Immature natural killer cell (primary cell): ENCODE measurements around the gene RAD51B. TPM values are rescaled to one million over a fixed set of nuclear protein-coding genes. Genes with fewer than 3 reads are reported as not detected.

ENCODE experiments used
- DNase-seq, 3 donors: peaks; one replicate each; pipeline ENCODE4 v3.0.0; 2022; ENCODE audit warnings: mixed read lengths in 1 of 3
- H3K27ac Mint-ChIP-seq, 6 donors: one replicate each; pipeline ENCODE4 v1.8.0; 2020; ENCODE audit warnings: mixed read lengths in 6 of 6, mild to moderate bottlenecking in 5 of 6, inconsistent platforms in 4 of 6, moderate library complexity in 3 of 6
- H3K27me3 Mint-ChIP-seq, 3 donors: one replicate each; pipeline ENCODE4 v1.8.0; 2020 to 2021; ENCODE audit warnings: low read depth in 3 of 3, mild to moderate bottlenecking in 3 of 3, mixed read lengths in 3 of 3, moderate library complexity in 3 of 3, inconsistent platforms in 1 of 3
- H3K36me3 Mint-ChIP-seq, 3 donors: one replicate each; pipeline ENCODE4 v1.8.0; 2020; ENCODE audit warnings: mixed read lengths in 3 of 3, inconsistent platforms in 2 of 3, mild to moderate bottlenecking in 2 of 3
- H3K4me1 Mint-ChIP-seq, 2 donors: one replicate each; pipeline ENCODE4 v1.8.0; 2020; ENCODE audit warnings: inconsistent platforms in 2 of 2, mild to moderate bottlenecking in 2 of 2, mixed read lengths in 2 of 2, moderate library complexity in 1 of 2
- H3K4me3 Mint-ChIP-seq, 5 donors: one replicate each; pipeline ENCODE4 v1.8.0; 2020; ENCODE audit warnings: mild to moderate bottlenecking in 5 of 5, mixed read lengths in 5 of 5, inconsistent platforms in 3 of 5, moderate library complexity in 3 of 5
- H3K9me3 Mint-ChIP-seq, 6 donors: one replicate each; pipeline ENCODE4 v1.8.0; 2020; ENCODE audit warnings: mild to moderate bottlenecking in 6 of 6, mixed read lengths in 6 of 6, inconsistent platforms in 4 of 6, moderate library complexity in 3 of 6
- polyA plus RNA-seq, 3 donors: library from polyadenylated mRNA; unstranded; fragments of 300-500 nt; fragmentation: Illumina TruSeq; gene quantifications; one replicate each; pipeline ENCODE4 v1.2.3, GENCODE V29; 2021

Gene RAD51B
- polyA plus RNA-seq, 3 donors from 2014 or later: 17.6 to 20.8 (median 17.7) TPM

DNA sequence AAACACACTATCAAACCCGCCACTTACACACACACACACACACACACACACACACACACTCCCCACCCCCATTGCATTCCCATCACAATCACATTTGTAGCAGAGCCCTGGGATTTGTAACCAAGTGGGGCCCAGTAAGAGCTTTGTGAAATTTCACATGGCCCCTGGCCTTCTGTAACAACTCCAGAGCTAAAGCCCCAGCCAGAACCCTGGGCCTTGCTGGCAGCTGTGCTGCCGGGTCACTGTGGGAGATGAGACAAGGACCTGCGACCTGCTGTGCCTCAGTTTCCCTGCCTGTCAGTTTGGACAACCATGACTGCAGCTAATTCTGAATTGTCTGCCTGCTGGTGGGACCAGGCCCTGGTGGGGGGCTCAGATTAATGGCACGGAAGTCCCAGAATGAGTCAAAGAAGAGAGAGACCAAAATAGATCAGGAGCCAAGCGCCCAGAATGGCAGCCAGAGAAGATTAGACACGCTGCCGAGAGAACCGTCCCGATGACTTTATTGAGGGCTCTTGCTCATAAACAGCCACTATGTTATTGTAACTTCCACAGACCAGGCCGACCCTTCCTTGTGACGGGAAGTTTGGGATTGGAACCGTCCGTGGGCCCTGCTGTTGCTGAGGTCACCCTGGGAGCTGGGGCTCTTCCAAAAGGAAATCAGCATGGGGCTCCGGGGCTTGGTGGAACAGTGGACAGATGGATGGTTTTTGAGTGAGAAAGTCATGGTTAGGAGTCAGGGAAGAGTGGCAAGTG is 850.2 kb downstream of the RAD51B start:
- Mint-ChIP-seq H3K27me3 (peaks cover 0 to 2% (median 0%) of the 10 kb centered on the region in 3 donors), H3K9me3 (no peaks in the 10 kb centered on the region), H3K4me3 (no peak overlapping the region), H3K4me1 (peaks cover 7 to 20% of the 10 kb centered on the region in 2 donors), H3K36me3 (no peaks in the 10 kb centered on the region), H3K27ac (no peak overlapping the region)
- DNase-seq: no peak

DNA sequence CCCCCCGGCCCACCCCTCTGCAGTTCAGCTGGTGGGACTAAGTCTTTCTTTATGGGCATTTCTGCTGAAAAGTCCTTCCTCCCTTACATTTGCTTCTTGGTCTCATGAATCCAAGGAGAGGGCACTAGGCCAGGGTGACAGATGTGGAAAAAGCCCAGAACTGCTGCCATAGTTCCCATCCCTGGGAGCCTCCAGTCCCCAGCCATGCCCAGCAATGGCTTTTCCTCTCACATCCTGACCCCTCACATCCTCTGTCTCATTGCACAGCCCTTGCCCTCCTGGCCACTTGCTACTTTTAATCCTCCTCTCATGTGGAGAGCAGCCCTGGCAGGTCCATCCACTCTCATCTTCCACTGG is 850.8 kb downstream of the RAD51B start:
- no peaks in the 10 kb centered on the region for H3K36me3 Mint-ChIP-seq
- no peak overlapping the region for H3K27ac Mint-ChIP-seq
- no peak for DNase-seq
- H3K27me3 Mint-ChIP-seq: peaks cover 0 to 2% (median 0%) of the 10 kb centered on the region in 3 donors
- H3K4me1 Mint-ChIP-seq: peaks cover 6 to 16% of the 10 kb centered on the region in 2 donors
- no peaks in the 10 kb centered on the region for H3K9me3 Mint-ChIP-seq
- H3K4me3 Mint-ChIP-seq: no peak overlapping the region

DNA sequence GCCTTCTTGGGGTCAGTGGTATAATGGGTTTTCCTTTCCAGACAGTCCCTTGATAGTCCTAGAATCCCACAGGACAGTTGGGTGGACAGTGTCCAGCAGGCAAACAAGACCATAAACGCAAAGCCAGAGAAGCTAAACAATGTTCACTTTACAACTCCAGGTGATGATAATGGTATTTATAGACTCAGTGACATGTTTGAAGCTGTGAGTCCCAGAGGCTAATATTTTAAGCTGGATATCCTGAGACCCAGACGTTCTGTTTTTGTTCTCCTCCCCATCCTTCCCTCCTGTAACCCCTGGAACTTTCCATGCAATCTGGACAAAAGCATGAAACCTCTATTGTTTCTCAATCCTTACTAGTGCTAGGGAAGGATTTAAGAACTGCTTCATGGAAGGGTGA is 852.3 kb downstream of the RAD51B start:
- no peak for DNase-seq
- Mint-ChIP-seq H3K4me1 (peaks cover 0 to under 1% of the 10 kb centered on the region in 2 donors), H3K4me3 (no peak overlapping the region), H3K27me3 (peaks cover 0 to 2% (median 0%) of the 10 kb centered on the region in 3 donors), H3K36me3 (no peaks in the 10 kb centered on the region), H3K27ac (no peak overlapping the region), H3K9me3 (no peaks in the 10 kb centered on the region)

GRCh38 chr14:68672609-68673285 is 853.2 kb downstream of the RAD51B start:
- no peak for DNase-seq
- Mint-ChIP-seq H3K27ac (peak overlapping the region in 2 of 6 donors; percentile 12 to 31), H3K27me3 (peaks cover 0 to 2% (median 0%) of the 10 kb centered on the region in 3 donors), H3K9me3 (no peaks in the 10 kb centered on the region), H3K36me3 (no peaks in the 10 kb centered on the region), H3K4me1 (no peaks in the 10 kb centered on the region), H3K4me3 (no peak overlapping the region)

GRCh38 chr14:68673464-68673863 is 853.9 kb downstream of the RAD51B start:
- Mint-ChIP-seq H3K27me3 (no peaks in the 10 kb centered on the region), H3K36me3 (no peaks in the 10 kb centered on the region), H3K4me1 (no peaks in the 10 kb centered on the region), H3K4me3 (no peak overlapping the region), H3K27ac (peak overlapping the region in 2 of 6 donors; percentile 25 to 45), H3K9me3 (no peaks in the 10 kb centered on the region)
- DNase-seq: no peak

GRCh38 chr14:68674538-68675232 is 855.1 kb downstream of the RAD51B start:
- Mint-ChIP-seq H3K27ac (no peak overlapping the region), H3K27me3 (no peaks in the 10 kb centered on the region), H3K4me3 (no peak overlapping the region), H3K4me1 (no peaks in the 10 kb centered on the region), H3K36me3 (no peaks in the 10 kb centered on the region), H3K9me3 (no peaks in the 10 kb centered on the region)
- DNase-seq: no peak

GRCh38 chr14:68675233-68675577 is 855.6 kb downstream of the RAD51B start:
- Mint-ChIP-seq H3K4me3 (no peak overlapping the region), H3K27me3 (no peaks in the 10 kb centered on the region), H3K9me3 (no peaks in the 10 kb centered on the region), H3K36me3 (no peaks in the 10 kb centered on the region), H3K4me1 (no peaks in the 10 kb centered on the region), H3K27ac (no peak overlapping the region)
- no peak for DNase-seq

DNA sequence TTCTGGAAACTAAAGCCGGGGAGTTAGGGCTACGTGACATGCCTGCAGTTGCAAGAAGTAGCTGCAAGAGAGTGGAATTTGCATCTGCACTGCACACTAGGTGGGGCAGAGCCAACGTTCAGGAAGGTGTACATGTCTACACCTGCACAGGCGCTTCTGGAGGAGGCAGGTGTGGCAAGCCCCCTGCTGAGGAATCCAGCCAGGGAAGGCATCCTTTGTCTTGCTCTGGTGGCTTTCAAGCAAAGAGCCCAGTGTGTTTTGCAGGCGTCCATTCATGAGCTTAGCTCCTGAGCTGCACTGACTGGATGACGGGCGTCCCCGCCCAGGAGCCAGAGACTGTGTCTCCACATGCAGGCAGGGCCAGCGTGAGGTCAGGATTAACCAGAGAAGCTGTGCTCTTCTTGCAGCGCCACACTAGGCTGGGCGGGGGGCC is 856.9 kb downstream of the RAD51B start:
- H3K27me3 Mint-ChIP-seq: no peaks in the 10 kb centered on the region
- DNase-seq: no peak
- no peaks in the 10 kb centered on the region for H3K9me3 Mint-ChIP-seq
- peaks cover 0 to 7% of the 10 kb centered on the region in 2 donors for H3K4me1 Mint-ChIP-seq
- no peak overlapping the region for H3K27ac Mint-ChIP-seq
- H3K4me3 Mint-ChIP-seq: no peak overlapping the region
- no peaks in the 10 kb centered on the region for H3K36me3 Mint-ChIP-seq

DNA sequence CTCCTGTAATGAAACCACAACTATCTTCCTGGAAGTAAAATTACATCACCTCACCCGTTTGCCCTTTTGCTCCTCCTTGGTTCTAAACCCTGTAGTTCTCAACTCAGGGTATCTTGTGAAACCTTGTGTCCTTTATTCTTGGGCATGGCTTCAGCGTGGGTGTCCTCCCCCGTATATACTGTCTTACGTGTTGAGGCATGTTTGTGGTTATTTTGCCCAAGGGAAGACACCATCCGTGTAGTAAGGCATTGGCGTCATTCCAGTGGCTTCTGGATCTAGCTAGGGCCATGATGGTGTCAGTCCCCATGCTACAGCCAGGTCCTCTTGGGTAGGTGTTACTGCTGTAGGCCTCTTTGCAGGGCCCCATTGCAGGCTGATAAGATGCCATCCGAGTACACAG is 857.9 kb downstream of the RAD51B start:
- DNase-seq: no peak
- H3K36me3 Mint-ChIP-seq: no peaks in the 10 kb centered on the region
- H3K9me3 Mint-ChIP-seq: no peaks in the 10 kb centered on the region
- peaks cover 0 to 2% (median 0%) of the 10 kb centered on the region in 3 donors for H3K27me3 Mint-ChIP-seq
- H3K27ac Mint-ChIP-seq: no peak overlapping the region
- peaks cover 3 to 13% of the 10 kb centered on the region in 2 donors for H3K4me1 Mint-ChIP-seq
- H3K4me3 Mint-ChIP-seq: no peak overlapping the region

DNA sequence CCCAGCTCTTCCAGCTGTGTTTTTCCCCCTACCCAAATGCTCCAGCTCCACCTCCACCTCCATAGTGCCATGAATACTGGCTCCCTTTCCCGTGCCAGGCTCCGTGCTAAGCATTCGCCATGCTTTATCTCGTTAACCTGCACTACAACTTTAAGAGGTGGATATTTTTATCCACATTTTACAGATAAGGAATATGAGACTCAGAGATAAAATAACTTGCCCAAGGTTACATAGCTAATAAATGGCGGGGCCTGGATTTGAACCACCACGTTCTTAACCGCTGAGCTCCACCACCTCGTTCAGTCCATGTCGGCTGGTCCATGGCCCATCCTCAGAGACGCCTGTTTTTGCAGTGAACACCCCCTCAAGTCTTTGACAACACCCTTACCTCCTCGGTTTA is 858.3 kb downstream of the RAD51B start:
- Mint-ChIP-seq H3K36me3 (no peaks in the 10 kb centered on the region), H3K9me3 (no peaks in the 10 kb centered on the region), H3K27ac (no peak overlapping the region), H3K4me1 (peaks cover 7 to 16% of the 10 kb centered on the region in 2 donors), H3K27me3 (peaks cover 0 to 2% (median 0%) of the 10 kb centered on the region in 3 donors), H3K4me3 (no peak overlapping the region)
- no peak for DNase-seq

DNA sequence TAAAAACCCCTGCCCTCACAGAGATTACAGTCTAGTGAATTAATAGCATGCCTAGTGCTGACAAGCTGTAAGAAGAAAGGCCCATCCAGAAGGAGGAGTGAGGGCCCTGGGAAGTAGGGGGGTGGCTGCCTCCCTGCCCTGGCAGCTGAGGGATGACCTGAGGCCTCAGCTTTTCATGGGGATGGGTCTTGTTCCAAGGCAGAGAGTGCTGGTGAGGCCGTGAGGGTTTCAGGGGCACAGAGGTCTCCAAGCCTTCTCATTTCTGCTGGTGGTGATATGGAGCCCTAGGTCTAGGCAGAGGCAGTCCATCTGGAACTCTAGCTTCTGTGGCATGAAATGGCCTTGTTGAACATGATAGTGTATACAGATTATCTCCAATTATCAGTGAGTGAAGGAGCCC is 858.9 kb downstream of the RAD51B start:
- H3K36me3 Mint-ChIP-seq: no peaks in the 10 kb centered on the region
- H3K27me3 Mint-ChIP-seq: peaks cover 0 to 2% (median 0%) of the 10 kb centered on the region in 3 donors
- H3K9me3 Mint-ChIP-seq: no peaks in the 10 kb centered on the region
- no peak overlapping the region for H3K4me3 Mint-ChIP-seq
- H3K27ac Mint-ChIP-seq: no peak overlapping the region
- peaks cover 10 to 21% of the 10 kb centered on the region in 2 donors for H3K4me1 Mint-ChIP-seq
- no peak for DNase-seq

DNA sequence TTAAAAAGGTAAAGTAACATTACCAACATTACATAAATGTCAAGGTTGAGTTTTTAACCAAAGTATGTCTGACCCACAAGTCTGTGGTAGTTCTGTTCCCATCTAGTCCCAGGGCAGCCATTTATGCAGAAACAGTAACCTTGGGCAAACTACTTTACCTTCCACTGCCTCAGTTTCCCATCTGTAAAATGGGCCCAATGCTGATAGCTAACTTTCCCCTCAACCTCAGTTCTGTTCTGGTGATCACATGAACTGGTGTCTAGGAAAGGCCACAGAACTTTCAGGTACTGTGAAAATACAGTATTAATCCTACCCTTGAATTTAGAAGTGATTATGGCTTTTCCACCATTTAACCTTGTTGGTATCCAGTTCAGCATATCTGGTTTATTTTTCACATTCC is 859.7 kb downstream of the RAD51B start:
- H3K27me3 Mint-ChIP-seq: peaks cover 0 to 2% (median 0%) of the 10 kb centered on the region in 3 donors
- H3K9me3 Mint-ChIP-seq: no peaks in the 10 kb centered on the region
- H3K27ac Mint-ChIP-seq: no peak overlapping the region
- peaks cover 16 to 26% of the 10 kb centered on the region in 2 donors for H3K4me1 Mint-ChIP-seq
- no peak overlapping the region for H3K4me3 Mint-ChIP-seq
- H3K36me3 Mint-ChIP-seq: no peaks in the 10 kb centered on the region
- no peak for DNase-seq

DNA sequence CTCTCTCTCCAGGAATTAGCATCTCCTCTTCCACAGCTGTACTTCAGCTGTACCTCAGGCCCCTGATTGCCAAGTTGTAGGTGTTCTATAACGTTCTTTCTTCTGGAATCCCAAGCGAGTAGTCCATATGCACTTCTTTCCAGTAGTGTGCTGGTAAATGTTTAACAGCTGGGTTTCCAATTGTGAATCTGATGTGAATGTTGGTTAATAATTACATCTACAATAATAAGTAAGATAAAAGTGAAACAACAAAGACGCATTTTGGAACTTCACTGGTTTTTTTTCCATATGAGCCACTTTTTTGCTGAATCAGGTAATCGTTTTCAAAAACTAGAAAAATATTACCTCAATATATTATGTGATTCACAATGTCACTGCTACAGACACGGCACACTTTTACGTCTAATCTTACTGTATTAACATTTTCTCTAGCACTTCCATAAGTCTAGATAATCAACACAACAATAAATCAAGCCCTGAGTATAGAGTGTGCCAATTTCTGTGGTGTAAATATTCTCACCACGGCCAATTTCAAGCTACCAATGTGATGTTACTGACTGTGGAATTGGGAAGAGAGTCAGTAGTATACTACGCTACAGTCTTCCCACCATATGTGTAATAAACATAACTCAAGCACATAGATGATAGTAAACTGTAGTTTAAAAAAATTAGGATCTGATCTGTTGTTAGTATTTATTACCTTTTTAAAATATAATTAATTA is 860.3 kb downstream of the RAD51B start:
- no peaks in the 10 kb centered on the region for H3K9me3 Mint-ChIP-seq
- H3K27me3 Mint-ChIP-seq: peaks cover 0 to 2% (median 2%) of the 10 kb centered on the region in 3 donors
- no peak overlapping the region for H3K4me3 Mint-ChIP-seq
- DNase-seq: no peak
- no peak overlapping the region for H3K27ac Mint-ChIP-seq
- peaks cover 22 to 32% of the 10 kb centered on the region in 2 donors for H3K4me1 Mint-ChIP-seq
- H3K36me3 Mint-ChIP-seq: no peaks in the 10 kb centered on the region
